NCI-H2196 treated with DMSO at 0.1 percent for 48 hours (cell line): ENCODE measurements around the gene RBM12.

ENCODE experiments used
- DNase-seq: peaks from one replicate; lab custom pipeline; 2025; ENCODE audit not compliant: unreplicated experiment; lab: John Stamatoyannopoulos, UW

RBM12 gene

DNA sequence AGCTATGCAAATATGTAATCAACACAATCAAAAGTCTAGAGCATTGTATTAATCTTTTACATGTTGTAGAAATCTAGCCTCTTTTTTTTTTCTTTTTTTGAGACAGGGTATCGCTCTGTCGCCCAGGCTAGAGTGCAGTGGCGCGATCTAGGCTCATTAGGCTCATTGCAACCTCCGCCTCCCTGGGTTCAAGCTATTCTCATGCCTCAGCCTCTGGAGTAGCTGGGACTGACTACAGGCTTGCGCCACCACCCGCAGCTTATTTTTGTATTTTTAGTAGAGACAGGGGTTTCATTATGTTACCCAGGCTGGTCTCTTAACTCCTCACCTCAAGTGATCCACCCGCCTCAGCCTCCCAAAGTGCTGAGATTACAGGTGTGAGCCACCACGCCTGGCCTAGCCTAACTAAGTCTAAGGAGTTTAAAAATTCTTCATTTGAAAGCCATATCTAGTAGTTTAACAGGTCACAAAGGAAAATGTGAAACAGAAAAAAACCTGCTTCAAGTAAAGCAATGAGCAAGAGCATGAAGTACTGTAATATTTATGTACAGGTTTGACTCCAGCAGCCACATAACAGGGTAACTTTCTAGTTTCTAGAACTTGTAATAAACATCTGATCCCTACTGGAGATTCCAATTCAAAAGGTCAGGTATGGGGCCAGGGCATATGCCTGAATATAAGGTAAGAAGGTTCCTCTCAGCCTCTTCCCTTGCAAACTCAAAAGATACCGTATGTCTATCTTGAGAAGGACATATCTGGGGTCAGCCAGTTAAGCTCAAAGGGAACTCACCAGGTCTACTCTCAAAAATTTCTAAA lies 4.4 kb downstream of the RBM12 start:
- no peak for DNase-seq

DNA sequence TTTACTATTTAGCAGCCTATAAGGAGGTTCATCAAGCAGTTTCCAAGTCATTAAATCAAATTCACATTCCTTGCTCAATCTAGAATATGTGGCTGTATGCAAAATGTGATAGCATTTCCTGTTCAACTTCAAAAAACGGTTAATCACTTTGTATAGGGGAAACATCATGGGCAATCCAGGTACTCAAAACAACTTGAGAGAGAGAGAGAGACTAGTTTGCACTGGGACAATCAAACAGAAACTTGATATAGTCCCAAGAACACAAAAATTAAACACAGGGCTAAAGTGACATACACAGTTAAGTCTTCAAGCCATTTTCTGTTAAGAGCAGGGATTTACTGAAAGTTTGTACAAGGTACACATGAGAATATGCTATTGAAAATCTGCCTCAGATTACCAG lies 7.4 kb downstream of the RBM12 start:
- DNase-seq = no peak

GRCh38 chr20:35654415-35654814 lies 10.3 kb downstream of the RBM12 start:
- DNase-seq = no peak

DNA sequence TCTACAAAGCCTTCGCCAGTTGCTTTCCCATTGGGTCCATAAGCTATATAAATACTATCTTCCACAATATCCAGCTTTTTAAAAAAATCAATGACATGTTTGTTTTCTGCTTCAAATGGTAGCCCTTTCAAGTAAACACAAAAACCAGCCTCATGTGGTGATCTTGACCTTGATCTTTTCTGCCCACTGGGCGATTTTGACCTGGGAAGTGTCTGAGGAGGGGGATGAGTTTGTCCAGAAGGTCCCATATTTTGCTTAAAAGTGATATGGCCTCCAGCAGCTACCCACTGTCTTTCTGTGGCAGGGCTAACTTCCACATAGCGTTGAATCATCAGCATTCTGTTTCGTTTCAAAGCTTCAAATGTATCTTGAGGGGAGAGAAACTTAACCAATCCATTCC lies 10.8 kb downstream of the RBM12 start:
- DNase-seq = no peak

DNA sequence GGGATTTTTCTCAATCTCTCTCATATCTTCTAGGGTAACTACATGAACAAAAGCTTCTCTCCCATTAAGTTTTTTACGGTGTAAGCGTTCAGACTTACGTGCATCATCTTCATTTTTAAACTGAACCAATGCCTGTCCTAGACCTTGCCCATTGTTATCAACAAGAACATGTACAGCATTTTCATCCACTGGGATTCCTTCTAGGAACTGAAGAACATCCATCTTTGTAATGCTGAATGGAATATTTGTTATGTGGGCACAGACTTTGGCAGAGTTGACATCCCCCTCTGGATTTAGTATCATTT lies 11.3 kb downstream of the RBM12 start:
- no peak for DNase-seq

- DNase-seq = no peak
These were observed 11.9 kb downstream of the RBM12 start for GRCh38 chr20:35652641-35653429.

DNA sequence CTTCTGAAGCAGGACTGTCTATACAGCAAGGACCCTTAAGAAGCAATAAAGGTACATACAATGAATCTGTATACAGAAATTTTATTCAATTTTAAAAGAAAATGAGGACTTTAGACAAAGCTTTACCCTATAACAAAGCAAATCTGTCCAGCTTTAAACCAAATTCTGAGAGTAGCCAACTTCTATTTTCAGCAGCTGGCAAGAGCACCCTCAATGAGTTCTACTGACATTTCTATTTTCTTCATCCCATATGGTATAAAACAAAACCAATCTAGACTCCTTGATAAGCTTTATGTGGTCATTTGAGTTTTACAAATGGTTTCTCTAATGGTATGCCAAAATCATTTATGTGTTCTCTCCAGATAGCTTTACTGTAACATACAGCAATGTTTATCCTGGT lies 12.7 kb downstream of the RBM12 start:
- DNase-seq = no peak

DNA sequence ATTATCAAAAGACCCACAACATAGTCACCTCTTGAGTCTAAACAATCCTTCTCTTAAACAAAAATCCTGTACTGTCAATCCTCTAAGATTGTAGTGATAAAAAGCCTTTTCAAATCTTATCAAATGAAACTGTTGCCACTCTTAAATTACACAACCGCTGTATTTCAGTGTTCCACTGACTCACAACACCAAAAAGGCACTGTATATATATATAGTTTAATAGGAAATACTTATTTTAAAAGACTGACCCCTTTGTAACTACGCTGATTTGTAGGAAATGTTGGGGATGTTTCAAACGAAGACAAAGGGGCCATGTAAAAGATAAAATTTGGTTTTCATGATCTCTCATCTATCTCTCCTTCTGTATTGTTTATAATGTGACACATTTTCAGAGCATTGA lies 14.1 kb downstream of the RBM12 start:
- no peak for DNase-seq

DNA sequence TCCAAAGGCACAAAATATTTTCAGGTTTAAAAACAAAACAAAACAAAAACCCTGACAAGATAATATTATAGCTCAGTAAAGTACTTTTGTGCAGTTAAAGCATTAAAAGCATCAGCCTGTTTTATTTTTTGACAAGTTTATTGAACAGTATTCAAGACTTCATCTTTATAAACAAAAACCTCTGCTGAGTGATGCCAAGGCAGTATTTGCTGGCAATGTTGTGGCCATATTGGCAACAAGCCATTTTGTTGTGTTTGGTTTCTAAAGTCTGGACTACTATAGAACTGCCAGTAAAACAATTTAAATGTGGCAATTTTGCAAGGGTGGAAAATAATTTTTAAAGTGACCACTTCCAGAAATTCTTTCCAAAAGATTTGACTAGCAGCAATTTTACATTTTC lies 15.9 kb downstream of the RBM12 start:
- DNase-seq = no peak

- DNase-seq = no peak
These were observed 19.9 kb downstream of the RBM12 start for GRCh38 chr20:35644806-35645205.

DNA sequence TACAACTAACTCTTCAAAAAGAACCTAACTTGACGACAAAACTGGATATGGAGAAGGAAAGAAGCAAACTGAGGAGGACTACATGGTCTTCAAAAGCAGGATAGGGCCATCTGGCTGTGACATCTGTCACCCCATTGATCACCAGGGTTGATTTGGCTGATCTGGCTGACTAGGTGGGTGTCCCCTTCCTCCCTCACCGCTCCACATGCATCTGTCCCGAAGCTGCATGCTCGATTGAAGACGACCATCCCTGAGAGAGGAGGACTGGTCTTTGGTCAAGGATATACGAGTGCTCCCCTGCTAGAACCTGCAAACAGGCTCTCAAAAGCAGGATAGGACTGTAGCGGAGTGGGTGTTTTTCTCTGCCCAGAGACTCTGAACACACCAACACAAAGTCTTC lies 21.7 kb downstream of the RBM12 start:
- DNase-seq = no peak

- no peak for DNase-seq
These were observed 23.0 kb downstream of the RBM12 start for GRCh38 chr20:35641743-35642142.

- DNase-seq = no peak
These were observed 24.0 kb downstream of the RBM12 start for GRCh38 chr20:35640724-35641123.

- DNase-seq = no peak
These were observed 25.9 kb downstream of the RBM12 start for GRCh38 chr20:35638751-35639150.

- DNase-seq = no peak
These were observed 27.4 kb downstream of the RBM12 start for GRCh38 chr20:35637276-35637675.

GRCh38 chr20:35636095-35636494 lies 28.6 kb downstream of the RBM12 start:
- DNase-seq = no peak

DNA sequence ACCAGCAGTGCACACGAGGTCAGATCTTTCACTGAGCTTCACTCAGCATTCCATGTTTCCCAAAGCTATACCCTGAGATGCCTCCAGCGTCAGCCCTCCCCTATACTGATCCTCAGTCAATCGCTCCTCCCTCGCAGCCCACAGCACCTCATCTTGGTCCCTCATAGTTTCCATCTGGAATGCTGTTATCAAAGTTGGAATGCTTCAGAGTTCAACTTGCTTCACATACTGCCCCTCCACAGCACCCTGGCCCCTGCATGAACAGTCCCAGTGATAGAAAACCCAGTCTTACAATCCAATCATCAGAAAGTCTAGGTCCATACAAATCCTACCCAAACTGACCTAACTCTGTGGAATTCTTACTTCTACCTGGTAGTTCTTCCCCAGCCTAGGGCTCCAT lies 29.0 kb downstream of the RBM12 start:
- no peak for DNase-seq

DNA sequence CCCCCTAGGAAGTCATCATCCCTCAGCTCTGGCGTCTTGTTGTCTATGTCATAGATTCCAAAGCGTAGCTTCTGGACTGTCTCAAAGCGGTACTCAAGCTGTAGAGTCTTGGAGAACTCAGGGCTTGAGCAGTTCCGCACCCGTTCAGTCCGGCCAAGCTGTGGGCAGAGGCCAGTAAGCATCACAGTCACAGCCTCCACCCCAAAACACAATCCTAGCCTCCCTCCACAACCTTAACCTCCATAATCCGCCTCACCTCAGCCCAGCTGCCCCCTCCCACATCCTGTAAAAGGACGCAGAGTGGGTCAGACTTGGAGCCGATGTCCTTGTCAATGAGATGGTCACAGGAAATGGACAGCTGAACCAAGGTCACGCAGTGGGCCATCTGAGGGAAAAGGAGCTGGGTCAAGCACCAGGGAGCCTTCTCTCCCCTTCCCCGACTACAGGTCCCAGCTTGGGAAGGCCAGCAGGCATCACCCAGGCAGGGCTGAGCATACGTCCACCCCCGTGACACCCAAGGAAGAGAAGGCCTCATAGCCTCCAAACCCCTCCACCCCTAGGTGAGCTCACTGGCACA lies 32.1 kb downstream of the RBM12 start:
- no peak for DNase-seq

- no peak for DNase-seq
These were observed 34.1 kb downstream of the RBM12 start for GRCh38 chr20:35630636-35631035.

DNA sequence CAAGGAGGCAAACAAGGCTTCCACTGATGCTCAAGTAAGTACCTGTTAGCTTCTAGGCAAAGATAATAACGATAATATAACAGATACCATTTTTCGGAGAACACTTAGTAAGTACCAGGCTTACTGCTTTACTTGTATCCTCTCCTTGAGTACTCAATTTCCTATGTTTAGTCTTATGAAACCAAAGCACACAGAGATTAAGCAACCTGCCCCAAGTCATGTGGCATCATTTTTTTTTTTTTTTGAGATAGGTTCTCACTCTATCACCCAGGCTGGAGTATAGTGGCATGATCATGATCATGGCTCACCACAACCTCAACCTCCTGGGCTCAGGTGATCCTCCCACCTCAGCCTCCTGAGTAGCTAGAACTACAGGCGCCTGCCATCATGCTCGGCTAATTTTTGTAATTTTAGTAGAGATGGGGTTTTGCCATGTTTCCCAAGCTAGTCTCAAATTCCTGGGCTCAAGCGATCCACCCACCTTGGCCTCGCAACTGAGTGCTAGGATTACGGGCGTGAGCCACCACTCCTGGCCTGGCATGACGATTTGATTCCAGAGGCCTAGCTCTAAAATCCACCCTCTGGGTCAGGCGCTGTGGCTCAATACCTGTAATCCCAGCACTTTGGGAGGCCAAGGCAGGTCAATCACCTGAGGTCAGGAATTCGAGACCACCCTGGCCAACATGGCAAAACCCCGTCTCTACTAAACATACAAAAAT lies 35.1 kb downstream of the RBM12 start:
- no peak for DNase-seq

DNA sequence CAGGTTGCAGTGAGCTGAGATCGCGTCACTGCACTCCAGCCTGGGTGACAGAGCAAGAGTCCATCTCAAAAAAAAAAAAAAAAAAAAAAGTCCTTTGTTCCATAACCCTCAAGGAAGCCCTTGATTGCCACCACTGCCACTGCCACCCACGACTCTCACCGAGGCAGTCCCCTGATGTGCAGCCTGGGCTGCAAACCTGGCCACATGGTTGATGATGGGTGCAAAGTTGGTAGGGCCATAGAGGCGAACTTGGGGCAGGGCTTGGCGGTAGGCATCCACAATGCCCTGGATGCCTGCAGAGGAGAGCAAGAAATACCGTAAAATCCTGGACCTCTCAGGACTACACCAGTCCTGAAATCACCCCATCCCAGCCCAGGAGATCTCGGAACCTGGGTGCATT lies 37.6 kb downstream of the RBM12 start:
- DNase-seq = no peak
